GM04503 (cell line): Measurements from ENCODE around the gene SNX27.
A peak's percentile ranks its signal among the peaks of the same experiment; 100 is the strongest.
"Not testable (repeated sequence)": the region's sequence is repeated elsewhere in the genome, so short reads cannot be mapped to it uniquely, and the experiment has no call there.

ENCODE experiments used
- DNase-seq: peaks from one replicate; pipeline ENCODE4 v3.0.0-alpha.2; 2012; ENCODE audit warnings: low read depth

The SNX27 gene

GRCh38 chr1:151611832-151612500 lies at the start of gene SNX27:
Gene SNX27, plus strand, starts transcription at chr1:151612050. Its CDS starts 152 bp downstream, at chr1:151612202.
- peak; percentile 49 for DNase-seq

- no peak for DNase-seq
Observed at GRCh38 chr1:151562661-151563060, 49.2 kb upstream of the SNX27 start.

GRCh38 chr1:151563376-151563775 lies 48.5 kb upstream of the SNX27 start:
- no peak for DNase-seq

GRCh38 chr1:151565502-151566189 lies 46.2 kb upstream of the SNX27 start:
- no peak for DNase-seq

- DNase-seq, result no peak
Observed at GRCh38 chr1:151568626-151569088, 43.2 kb upstream of the SNX27 start.

GRCh38 chr1:151570819-151571218 lies 41.0 kb upstream of the SNX27 start:
- DNase-seq, result no peak

GRCh38 chr1:151574575-151575529 lies 37.0 kb upstream of the SNX27 start:
- peak; percentile 34 for DNase-seq

- no peak for DNase-seq
Observed at GRCh38 chr1:151577173-151577572, 34.7 kb upstream of the SNX27 start.

- no peak for DNase-seq
Observed at GRCh38 chr1:151578941-151579340, 32.9 kb upstream of the SNX27 start.

- no peak for DNase-seq
Observed at GRCh38 chr1:151579436-151580225, 32.2 kb upstream of the SNX27 start.

GRCh38 chr1:151581451-151581850 lies 30.4 kb upstream of the SNX27 start:
- DNase-seq, result no peak

GRCh38 chr1:151581921-151582320 lies 29.9 kb upstream of the SNX27 start:
- no peak for DNase-seq

- DNase-seq, result no peak
Observed at GRCh38 chr1:151583796-151584195, 28.1 kb upstream of the SNX27 start.

GRCh38 chr1:151584278-151584677 lies 27.6 kb upstream of the SNX27 start:
- DNase-seq, result no peak

GRCh38 chr1:151584780-151585179 lies 27.1 kb upstream of the SNX27 start:
- DNase-seq, result no peak

GRCh38 chr1:151585622-151586021 lies 26.2 kb upstream of the SNX27 start:
- DNase-seq, result no peak

- no peak for DNase-seq
Observed at GRCh38 chr1:151590961-151591360, 20.9 kb upstream of the SNX27 start.

GRCh38 chr1:151593730-151594129 lies 18.1 kb upstream of the SNX27 start:
- no peak for DNase-seq

- DNase-seq, result no peak
Observed at GRCh38 chr1:151594143-151594625, 17.7 kb upstream of the SNX27 start.

GRCh38 chr1:151596166-151596953 lies 15.5 kb upstream of the SNX27 start:
- no peak for DNase-seq

- DNase-seq, result not testable (repeated sequence)
Observed at GRCh38 chr1:151602550-151602949, 9.3 kb upstream of the SNX27 start.
